GM12892 (cell line): Measurements from ENCODE around the gene VWA8.

Source experiments
- POLR2A ChIP-seq: IDR thresholded peaks from 2 replicates; pipeline ENCODE4 v1.6.1; 2011; ENCODE audit warnings: low read depth, low read length, control low read depth
- POLR2AphosphoS5 ChIP-seq: IDR thresholded peaks from 2 replicates; pipeline ENCODE4 v1.6.1; 2011; ENCODE audit warnings: low read depth, low read length, control low read depth

DNA sequence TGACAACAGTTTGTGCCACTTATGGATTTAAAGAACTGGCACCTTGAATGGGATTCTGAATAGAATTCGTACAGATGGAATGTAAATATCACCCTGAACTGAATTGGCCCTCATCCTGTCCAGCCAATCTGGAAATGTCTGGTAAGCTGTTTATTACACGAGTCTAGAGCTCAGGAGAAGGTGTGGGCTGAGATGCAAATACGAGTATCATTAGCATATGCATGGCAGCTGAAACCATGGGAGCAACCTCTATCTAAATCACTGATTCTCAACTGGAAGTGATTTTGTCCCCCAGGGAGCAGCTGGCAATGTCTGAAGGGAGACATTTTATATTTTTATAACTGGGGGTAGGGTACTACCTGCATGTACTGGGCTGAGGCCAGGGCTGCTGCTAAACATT lies 15.6 kb upstream of the VWA8 start:
- TF ChIP-seq POLR2AphosphoS5 (no peak), POLR2A (no peak)
